HG02798 (cell line): ENCODE data around the gene SREK1.
"Not testable (repeated sequence)": the region's sequence is repeated elsewhere in the genome, so short reads cannot be mapped to it uniquely, and the experiment has no call there.

Experiments used
- ATAC-seq: cut with Tn5 transposase; IDR thresholded peaks from one replicate; pipeline ENCODE4 v1.9.1; 2021; ENCODE audit warnings: mild to moderate bottlenecking; ENCODE audit not compliant: unreplicated experiment, poor library complexity

The SREK1 gene

GRCh38 chr5:66209350-66209749 is 65.2 kb downstream of the SREK1 start:
- no peak for ATAC-seq

- ATAC-seq = no peak
These were observed 65.7 kb downstream of the SREK1 start for GRCh38 chr5:66209794-66210193.

GRCh38 chr5:66213533-66213932 is 69.4 kb downstream of the SREK1 start:
- no peak for ATAC-seq

GRCh38 chr5:66222455-66222854 is 78.4 kb downstream of the SREK1 start:
- peak; percentile 61 for ATAC-seq

- not testable (repeated sequence) for ATAC-seq
These were observed 78.8 kb downstream of the SREK1 start for GRCh38 chr5:66222896-66223295.

- no peak for ATAC-seq
These were observed 79.5 kb downstream of the SREK1 start for GRCh38 chr5:66223637-66224036.

GRCh38 chr5:66224274-66224673 is 80.2 kb downstream of the SREK1 start:
- no peak for ATAC-seq

- no peak for ATAC-seq
These were observed 80.9 kb downstream of the SREK1 start for GRCh38 chr5:66224773-66225553.

GRCh38 chr5:66230551-66230950 is 86.5 kb downstream of the SREK1 start:
- ATAC-seq = no peak

- ATAC-seq = no peak
These were observed 87.4 kb downstream of the SREK1 start for GRCh38 chr5:66231508-66231907.

GRCh38 chr5:66232275-66232674 is 88.2 kb downstream of the SREK1 start:
- ATAC-seq = no peak

- no peak for ATAC-seq
These were observed 88.8 kb downstream of the SREK1 start for GRCh38 chr5:66232706-66233445.
